ENCODE results near the gene CLSTN3. TPM values are rescaled to one million over a fixed set of nuclear protein-coding genes. Genes with fewer than 3 reads are reported as not detected.

The CLSTN3 gene
- total and polyA plus RNA-seq, 2 experiments from 2014 or later = 5.0 to 46.9 TPM

DNA sequence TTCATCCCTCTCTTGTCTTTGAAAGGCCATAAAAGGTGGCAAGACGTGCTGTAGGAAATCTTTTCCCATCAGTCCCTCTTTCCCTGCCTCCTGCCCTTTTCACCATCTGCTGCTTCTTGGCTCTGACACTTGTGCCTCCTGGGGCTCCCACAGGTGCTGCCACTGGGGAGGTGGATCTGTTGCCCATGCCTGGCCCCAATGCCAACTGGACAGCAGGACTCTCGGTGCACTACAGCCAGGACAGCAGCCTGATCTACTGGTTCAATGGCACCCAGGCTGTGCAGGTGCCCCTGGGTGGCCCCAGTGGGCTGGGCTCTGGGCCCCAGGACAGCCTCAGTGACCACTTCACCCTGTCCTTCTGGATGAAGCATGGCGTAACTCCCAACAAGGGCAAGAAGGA lies 6.5 kb downstream of the CLSTN3 start (continued):
- TF ChIP-seq CREB1 (CRISPR knock-in tag; IDR thresholded peaks at IDR 0.05; ENCODE audit: low read depth) = no peak
- no peak for TF ChIP-seq NANOG (IDR thresholded peaks at IDR 0.05; ENCODE audit: borderline replicate concordance)
- TF ChIP-seq EZH2phosphoT487 (IDR thresholded peaks at IDR 0.05; ENCODE audit: unreplicated experiment) = no peak
- TF ChIP-seq, protein P1, sequence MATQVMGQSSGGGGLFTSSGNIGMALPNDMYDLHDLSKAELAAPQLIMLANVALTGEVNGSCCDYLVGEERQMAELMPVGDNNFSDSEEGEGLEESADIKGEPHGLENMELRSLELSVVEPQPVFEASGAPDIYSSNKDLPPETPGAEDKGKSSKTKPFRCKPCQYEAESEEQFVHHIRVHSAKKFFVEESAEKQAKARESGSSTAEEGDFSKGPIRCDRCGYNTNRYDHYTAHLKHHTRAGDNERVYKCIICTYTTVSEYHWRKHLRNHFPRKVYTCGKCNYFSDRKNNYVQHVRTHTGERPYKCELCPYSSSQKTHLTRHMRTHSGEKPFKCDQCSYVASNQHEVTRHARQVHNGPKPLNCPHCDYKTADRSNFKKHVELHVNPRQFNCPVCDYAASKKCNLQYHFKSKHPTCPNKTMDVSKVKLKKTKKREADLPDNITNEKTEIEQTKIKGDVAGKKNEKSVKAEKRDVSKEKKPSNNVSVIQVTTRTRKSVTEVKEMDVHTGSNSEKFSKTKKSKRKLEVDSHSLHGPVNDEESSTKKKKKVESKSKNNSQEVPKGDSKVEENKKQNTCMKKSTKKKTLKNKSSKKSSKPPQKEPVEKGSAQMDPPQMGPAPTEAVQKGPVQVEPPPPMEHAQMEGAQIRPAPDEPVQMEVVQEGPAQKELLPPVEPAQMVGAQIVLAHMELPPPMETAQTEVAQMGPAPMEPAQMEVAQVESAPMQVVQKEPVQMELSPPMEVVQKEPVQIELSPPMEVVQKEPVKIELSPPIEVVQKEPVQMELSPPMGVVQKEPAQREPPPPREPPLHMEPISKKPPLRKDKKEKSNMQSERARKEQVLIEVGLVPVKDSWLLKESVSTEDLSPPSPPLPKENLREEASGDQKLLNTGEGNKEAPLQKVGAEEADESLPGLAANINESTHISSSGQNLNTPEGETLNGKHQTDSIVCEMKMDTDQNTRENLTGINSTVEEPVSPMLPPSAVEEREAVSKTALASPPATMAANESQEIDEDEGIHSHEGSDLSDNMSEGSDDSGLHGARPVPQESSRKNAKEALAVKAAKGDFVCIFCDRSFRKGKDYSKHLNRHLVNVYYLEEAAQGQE (IDR thresholded peaks at IDR 0.05; ENCODE audit: unreplicated experiment) = no peak

- no peak for ATAC-seq
- no peaks in the 10 kb centered on the region for H3K9me3 Mint-ChIP-seq
- no peak overlapping the region for H3K4me2 ChIP-seq
- no peak overlapping the region for H2AFZ ChIP-seq
- H3K36me3 Mint-ChIP-seq (ENCODE audit: low read depth) = peaks cover 29% of the 10 kb centered on the region
- H3K27me3 Mint-ChIP-seq (ENCODE audit: insufficient read depth, low read depth, poor library complexity) = peaks cover 4% of the 10 kb centered on the region
- no peaks in the 10 kb centered on the region for H3F3A ChIP-seq (replicated peaks; ENCODE audit: low read depth)
- no peaks in the 10 kb centered on the region for H3K36me3 ChIP-seq (ENCODE audit: insufficient read depth)
- H3K79me2 ChIP-seq (replicated peaks; ENCODE audit: insufficient read depth) = no peaks in the 10 kb centered on the region
- DNase-seq (ENCODE audit: low spot score) = no peak
- H3K27ac Mint-ChIP-seq = no peak overlapping the region
- 0 out of 2 replicates have a peak, but pooled peaks cover 3% of the 10 kb centered on the region for H3K9me2 ChIP-seq (ENCODE audit: insufficient read depth)
- H3K27me3 ChIP-seq (ENCODE audit: insufficient read depth) = no peaks in the 10 kb centered on the region
- no peaks in the 10 kb centered on the region for H3K4me1 Mint-ChIP-seq
- H3K4me1 ChIP-seq (ENCODE audit: insufficient read depth) = no peaks in the 10 kb centered on the region
- H3K27ac ChIP-seq (ENCODE audit: low read depth) = no peak overlapping the region
- H4K20me1 ChIP-seq (replicated peaks; ENCODE audit: insufficient read depth) = no peaks in the 10 kb centered on the region; the same call in 1 of the 2 replicates
- no peak overlapping the region for H3K4me3 ChIP-seq
- H3K4me3 Mint-ChIP-seq = no peak overlapping the region
- TF ChIP-seq POLR2AphosphoS5 (IDR thresholded peaks at IDR 0.05; ENCODE audit: low read depth) (no peak), EZH2 (IDR thresholded peaks at IDR 0.05; ENCODE audit: low read depth, unreplicated experiment) (no peak), CREB1 (CRISPR knock-in tag; IDR thresholded peaks at IDR 0.05; ENCODE audit: low read depth) (no peak), ZNF114 (CRISPR knock-in tag; IDR thresholded peaks at IDR 0.05) (no peak), JUNB (IDR thresholded peaks at IDR 0.05; ENCODE audit: unreplicated experiment) (no peak), NANOG (IDR thresholded peaks at IDR 0.05; ENCODE audit: borderline replicate concordance) (no peak)
- TF ChIP-seq, protein P1 (IDR thresholded peaks at IDR 0.05; ENCODE audit: unreplicated experiment) = no peak
- TF ChIP-seq, protein P2, sequence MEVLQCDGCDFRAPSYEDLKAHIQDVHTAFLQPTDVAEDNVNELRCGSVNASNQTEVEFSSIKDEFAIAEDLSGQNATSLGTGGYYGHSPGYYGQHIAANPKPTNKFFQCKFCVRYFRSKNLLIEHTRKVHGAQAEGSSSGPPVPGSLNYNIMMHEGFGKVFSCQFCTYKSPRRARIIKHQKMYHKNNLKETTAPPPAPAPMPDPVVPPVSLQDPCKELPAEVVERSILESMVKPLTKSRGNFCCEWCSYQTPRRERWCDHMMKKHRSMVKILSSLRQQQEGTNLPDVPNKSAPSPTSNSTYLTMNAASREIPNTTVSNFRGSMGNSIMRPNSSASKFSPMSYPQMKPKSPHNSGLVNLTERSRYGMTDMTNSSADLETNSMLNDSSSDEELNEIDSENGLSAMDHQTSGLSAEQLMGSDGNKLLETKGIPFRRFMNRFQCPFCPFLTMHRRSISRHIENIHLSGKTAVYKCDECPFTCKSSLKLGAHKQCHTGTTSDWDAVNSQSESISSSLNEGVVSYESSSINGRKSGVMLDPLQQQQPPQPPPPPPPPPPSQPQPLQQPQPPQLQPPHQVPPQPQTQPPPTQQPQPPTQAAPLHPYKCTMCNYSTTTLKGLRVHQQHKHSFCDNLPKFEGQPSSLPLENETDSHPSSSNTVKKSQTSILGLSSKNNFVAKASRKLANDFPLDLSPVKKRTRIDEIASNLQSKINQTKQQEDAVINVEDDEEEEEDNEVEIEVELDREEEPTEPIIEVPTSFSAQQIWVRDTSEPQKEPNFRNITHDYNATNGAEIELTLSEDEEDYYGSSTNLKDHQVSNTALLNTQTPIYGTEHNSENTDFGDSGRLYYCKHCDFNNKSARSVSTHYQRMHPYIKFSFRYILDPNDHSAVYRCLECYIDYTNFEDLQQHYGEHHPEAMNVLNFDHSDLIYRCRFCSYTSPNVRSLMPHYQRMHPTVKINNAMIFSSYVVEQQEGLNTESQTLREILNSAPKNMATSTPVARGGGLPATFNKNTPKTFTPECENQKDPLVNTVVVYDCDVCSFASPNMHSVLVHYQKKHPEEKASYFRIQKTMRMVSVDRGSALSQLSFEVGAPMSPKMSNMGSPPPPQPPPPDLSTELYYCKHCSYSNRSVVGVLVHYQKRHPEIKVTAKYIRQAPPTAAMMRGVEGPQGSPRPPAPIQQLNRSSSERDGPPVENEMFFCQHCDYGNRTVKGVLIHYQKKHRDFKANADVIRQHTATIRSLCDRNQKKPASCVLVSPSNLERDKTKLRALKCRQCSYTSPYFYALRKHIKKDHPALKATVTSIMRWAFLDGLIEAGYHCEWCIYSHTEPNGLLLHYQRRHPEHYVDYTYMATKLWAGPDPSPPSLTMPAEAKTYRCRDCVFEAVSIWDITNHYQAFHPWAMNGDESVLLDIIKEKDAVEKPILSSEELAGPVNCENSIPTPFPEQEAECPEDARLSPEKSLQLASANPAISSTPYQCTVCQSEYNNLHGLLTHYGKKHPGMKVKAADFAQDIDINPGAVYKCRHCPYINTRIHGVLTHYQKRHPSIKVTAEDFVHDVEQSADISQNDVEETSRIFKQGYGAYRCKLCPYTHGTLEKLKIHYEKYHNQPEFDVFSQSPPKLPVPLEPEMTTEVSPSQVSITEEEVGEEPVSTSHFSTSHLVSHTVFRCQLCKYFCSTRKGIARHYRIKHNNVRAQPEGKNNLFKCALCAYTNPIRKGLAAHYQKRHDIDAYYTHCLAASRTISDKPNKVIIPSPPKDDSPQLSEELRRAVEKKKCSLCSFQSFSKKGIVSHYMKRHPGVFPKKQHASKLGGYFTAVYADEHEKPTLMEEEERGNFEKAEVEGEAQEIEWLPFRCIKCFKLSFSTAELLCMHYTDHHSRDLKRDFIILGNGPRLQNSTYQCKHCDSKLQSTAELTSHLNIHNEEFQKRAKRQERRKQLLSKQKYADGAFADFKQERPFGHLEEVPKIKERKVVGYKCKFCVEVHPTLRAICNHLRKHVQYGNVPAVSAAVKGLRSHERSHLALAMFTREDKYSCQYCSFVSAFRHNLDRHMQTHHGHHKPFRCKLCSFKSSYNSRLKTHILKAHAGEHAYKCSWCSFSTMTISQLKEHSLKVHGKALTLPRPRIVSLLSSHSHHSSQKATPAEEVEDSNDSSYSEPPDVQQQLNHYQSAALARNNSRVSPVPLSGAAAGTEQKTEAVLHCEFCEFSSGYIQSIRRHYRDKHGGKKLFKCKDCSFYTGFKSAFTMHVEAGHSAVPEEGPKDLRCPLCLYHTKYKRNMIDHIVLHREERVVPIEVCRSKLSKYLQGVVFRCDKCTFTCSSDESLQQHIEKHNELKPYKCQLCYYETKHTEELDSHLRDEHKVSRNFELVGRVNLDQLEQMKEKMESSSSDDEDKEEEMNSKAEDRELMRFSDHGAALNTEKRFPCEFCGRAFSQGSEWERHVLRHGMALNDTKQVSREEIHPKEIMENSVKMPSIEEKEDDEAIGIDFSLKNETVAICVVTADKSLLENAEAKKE (CRISPR knock-in tag; IDR thresholded peaks at IDR 0.05) = no peak
- TF ChIP-seq, protein P3, sequence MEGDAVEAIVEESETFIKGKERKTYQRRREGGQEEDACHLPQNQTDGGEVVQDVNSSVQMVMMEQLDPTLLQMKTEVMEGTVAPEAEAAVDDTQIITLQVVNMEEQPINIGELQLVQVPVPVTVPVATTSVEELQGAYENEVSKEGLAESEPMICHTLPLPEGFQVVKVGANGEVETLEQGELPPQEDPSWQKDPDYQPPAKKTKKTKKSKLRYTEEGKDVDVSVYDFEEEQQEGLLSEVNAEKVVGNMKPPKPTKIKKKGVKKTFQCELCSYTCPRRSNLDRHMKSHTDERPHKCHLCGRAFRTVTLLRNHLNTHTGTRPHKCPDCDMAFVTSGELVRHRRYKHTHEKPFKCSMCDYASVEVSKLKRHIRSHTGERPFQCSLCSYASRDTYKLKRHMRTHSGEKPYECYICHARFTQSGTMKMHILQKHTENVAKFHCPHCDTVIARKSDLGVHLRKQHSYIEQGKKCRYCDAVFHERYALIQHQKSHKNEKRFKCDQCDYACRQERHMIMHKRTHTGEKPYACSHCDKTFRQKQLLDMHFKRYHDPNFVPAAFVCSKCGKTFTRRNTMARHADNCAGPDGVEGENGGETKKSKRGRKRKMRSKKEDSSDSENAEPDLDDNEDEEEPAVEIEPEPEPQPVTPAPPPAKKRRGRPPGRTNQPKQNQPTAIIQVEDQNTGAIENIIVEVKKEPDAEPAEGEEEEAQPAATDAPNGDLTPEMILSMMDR (conservative IDR thresholded peaks at IDR 0.05; ENCODE audit: low read depth in 2 of 2) = no peak
Observed at GRCh38 chr12:7137908-7138307, 7.7 kb downstream of the CLSTN3 start.
